ENCODE measurements around the gene NLRP4. TPM values are rescaled to one million over a fixed set of nuclear protein-coding genes. Genes with fewer than 3 reads are reported as not detected.

Gene NLRP4
- not detected in 2 replicates for total RNA-seq

GRCh38 chr19:55836340-55836739, at the start of gene NLRP4:
Gene NLRP4, plus strand, starts transcription at chr19:55836540. Its CDS starts 15,541 bp downstream, at chr19:55852081.

GRCh38 chr19:55831846-55832245, 4.5 kb upstream of the NLRP4 start, which contains the start of gene NLRP11:
Gene NLRP11, minus strand, starts transcription at chr19:55831999. Its CDS starts 13,825 bp downstream, at chr19:55818174.

Other genes with a start within 250 kb of the NLRP4 start
- 3.4 and 5.1 TPM in 2 replicates for gene FIZ1, start 237.0 kb upstream of the NLRP4 start, total RNA-seq
- gene ZNF524, start 236.3 kb upstream of the NLRP4 start, total RNA-seq: 6.6 and 7.1 TPM in 2 replicates
- gene ZNF865, start 230.9 kb upstream of the NLRP4 start, total RNA-seq: 1.2 and 1.3 TPM in 2 replicates
- gene ZNF784, start 212.0 kb upstream of the NLRP4 start, total RNA-seq: 4.7 and 6.2 TPM in 2 replicates
- 5.3 and 8.6 TPM in 2 replicates for gene ZNF580, start 195.5 kb upstream of the NLRP4 start, total RNA-seq
- gene ZNF581, start 192.9 kb upstream of the NLRP4 start, total RNA-seq: 17.6 and 20.4 TPM in 2 replicates
- 6.9 and 7.4 TPM in 2 replicates for gene CCDC106, start 188.3 kb upstream of the NLRP4 start, total RNA-seq
- 65.0 and 66.0 TPM in 2 replicates for gene U2AF2, start 181.5 kb upstream of the NLRP4 start, total RNA-seq
- 48.3 and 57.5 TPM in 2 replicates for gene EPN1, start 161.3 kb upstream of the NLRP4 start, total RNA-seq
- gene NLRP9, start 98.1 kb upstream of the NLRP4 start, total RNA-seq: not detected in 2 replicates
- gene RFPL4A, start 77.4 kb upstream of the NLRP4 start, total RNA-seq: not detected in 2 replicates
- gene RFPL4AL1, start 67.4 kb upstream of the NLRP4 start, total RNA-seq: not detected in 2 replicates
- gene NLRP11, start 4.5 kb upstream of the NLRP4 start, total RNA-seq: not detected in 2 replicates
- gene NLRP13, start 95.8 kb downstream of the NLRP4 start, total RNA-seq: not detected in 2 replicates
- not detected in 2 replicates for gene NLRP8, start 111.3 kb downstream of the NLRP4 start, total RNA-seq
- gene NLRP5, start 150.2 kb downstream of the NLRP4 start, total RNA-seq: not detected in 2 replicates

All from articular chondrocyte of knee joint (primary cell).